GM12864 (cell line): ENCODE measurements around the gene FGF10.

Experiments
- DNase-seq: peaks from one replicate; pipeline ENCODE4 v3.0.0-alpha.2; 2011; ENCODE audit warnings: low read depth
- H3K4me3 ChIP-seq: 2 replicates; pipeline ENCODE4 v1.5.1; 2011; ENCODE audit warnings: mild to moderate bottlenecking, low read depth, low read length, control low read depth
- TF ChIP-seq, protein P1 (sequence below): IDR thresholded peaks from 2 replicates; pipeline ENCODE4 v1.5.1; 2011; ENCODE audit warnings: low read depth, mild to moderate bottlenecking, moderate library complexity, low read length, control low read depth, inconsistent platforms; ENCODE audit errors: missing control alignments

The FGF10 gene

GRCh38 chr5:44382894-44383293 is 6.3 kb downstream of the FGF10 start:
- no peak for DNase-seq
- TF ChIP-seq, protein P1, sequence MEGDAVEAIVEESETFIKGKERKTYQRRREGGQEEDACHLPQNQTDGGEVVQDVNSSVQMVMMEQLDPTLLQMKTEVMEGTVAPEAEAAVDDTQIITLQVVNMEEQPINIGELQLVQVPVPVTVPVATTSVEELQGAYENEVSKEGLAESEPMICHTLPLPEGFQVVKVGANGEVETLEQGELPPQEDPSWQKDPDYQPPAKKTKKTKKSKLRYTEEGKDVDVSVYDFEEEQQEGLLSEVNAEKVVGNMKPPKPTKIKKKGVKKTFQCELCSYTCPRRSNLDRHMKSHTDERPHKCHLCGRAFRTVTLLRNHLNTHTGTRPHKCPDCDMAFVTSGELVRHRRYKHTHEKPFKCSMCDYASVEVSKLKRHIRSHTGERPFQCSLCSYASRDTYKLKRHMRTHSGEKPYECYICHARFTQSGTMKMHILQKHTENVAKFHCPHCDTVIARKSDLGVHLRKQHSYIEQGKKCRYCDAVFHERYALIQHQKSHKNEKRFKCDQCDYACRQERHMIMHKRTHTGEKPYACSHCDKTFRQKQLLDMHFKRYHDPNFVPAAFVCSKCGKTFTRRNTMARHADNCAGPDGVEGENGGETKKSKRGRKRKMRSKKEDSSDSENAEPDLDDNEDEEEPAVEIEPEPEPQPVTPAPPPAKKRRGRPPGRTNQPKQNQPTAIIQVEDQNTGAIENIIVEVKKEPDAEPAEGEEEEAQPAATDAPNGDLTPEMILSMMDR = no peak
- H3K4me3 ChIP-seq = no peak overlapping the region

DNA sequence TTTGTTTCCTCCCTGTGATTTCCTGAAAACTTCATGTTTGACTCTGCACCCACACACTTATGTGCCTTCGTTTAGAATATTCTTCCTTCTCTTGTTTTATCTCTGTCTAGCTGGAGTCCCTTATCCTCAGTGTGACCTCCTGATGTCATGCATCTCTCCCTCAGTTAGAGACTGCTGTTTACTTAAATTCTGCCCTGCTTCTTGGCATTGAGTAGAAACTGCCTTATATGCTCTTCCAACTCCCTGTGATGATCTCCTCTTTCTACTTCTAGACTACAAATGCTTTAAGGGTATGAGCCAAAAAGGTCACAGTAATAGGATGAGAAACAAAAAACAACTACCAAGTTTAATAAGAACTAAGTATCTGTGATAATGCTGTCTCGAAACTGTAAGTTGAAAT is 12.2 kb downstream of the FGF10 start:
- DNase-seq = no peak
- TF ChIP-seq, protein P1 = no peak
- H3K4me3 ChIP-seq = no peak overlapping the region

- no peak for DNase-seq
- TF ChIP-seq, protein P1 = no peak
- no peak overlapping the region for H3K4me3 ChIP-seq
These were observed 17.2 kb downstream of the FGF10 start for GRCh38 chr5:44372028-44372427.

DNA sequence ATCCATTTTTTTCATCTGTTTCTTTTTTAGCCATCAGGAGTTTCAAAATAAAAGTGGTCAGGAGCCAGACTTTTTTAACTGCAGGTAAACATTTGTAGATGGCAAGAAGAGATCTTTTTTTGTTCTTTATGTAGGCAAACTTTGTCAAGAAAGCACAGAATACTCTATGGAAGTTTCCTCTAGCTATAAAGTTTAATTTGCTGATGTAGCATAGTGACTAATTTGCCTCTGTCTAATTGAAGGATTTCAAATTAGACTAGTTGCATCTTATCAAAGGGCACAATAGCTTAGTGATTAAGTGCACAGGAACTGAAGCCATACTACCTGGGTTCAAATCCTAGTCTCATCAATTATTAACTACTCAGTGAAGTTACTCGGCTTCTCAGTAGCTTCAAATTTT is 22.0 kb downstream of the FGF10 start:
- TF ChIP-seq, protein P1 = no peak
- DNase-seq = no peak
- no peak overlapping the region for H3K4me3 ChIP-seq

DNA sequence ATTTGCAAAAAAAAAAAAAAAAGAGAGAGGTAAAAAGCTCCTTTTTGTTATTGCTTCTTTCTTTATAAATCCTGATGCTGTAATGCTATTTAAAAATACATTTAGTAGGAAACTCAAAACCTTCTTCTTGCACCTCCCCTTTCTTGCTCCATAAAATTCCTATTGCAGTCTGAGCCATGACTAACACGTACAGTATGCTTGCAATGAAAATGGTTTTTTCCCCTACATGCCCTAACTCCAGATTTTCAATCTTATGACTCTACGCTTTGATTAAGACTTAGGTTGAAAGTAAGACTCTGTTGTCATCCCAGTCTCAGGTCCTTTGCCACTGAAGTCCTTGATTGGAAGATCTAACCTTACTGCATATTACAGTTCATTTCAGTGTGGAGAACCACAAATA is 23.9 kb downstream of the FGF10 start:
- no peak overlapping the region for H3K4me3 ChIP-seq
- no peak for DNase-seq
- TF ChIP-seq, protein P1 = no peak

- no peak for DNase-seq
- TF ChIP-seq, protein P1 = no peak
- H3K4me3 ChIP-seq = no peak overlapping the region
These were observed 25.1 kb downstream of the FGF10 start for GRCh38 chr5:44364097-44364496.

DNA sequence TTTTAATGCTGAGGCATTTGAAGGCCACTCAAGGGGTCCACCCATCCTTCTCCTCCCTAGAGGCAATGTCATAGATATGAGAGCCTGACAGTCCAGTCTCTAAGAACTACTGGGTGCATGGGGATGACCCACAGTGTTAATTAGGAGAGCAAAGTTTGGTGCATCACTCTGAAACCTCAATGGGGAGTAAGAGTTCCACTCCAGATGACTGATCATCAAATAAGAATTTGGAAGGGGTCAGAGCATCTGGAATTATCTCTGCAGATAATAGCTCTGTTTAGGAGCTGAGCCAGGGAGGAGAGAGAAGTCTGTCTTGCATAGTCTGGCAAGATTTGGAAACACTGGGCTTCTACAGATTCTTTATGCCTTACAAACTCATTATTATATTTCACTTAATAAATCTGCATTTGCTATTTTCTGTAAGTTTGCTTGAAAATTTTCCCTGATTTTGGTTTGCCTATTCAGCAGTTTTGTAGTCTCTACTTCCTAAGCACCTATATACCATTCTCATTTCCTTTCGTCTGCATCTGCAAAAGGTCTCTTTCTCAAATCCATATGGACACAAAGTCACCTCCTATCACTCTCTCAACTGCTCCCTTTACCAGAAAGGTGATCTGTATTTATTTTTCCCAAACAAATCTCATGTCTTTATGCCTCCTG is 27.7 kb downstream of the FGF10 start:
- DNase-seq = no peak
- TF ChIP-seq, protein P1 = no peak
- no peak overlapping the region for H3K4me3 ChIP-seq
